Measurements from ENCODE around the gene WDR75. TPM values are rescaled to one million over a fixed set of nuclear protein-coding genes. Genes with fewer than 3 reads are reported as not detected.

Gene WDR75
- total RNA-seq, 1 experiment from 2014 or later = 52.5 TPM

GRCh38 chr2:189515264-189515663, 74.0 kb downstream of the WDR75 start:
- no peaks in the 10 kb centered on the region for H3K9me3 Mint-ChIP-seq (ENCODE audit: unreplicated experiment)
- no TSS peak for BruUV-seq (replicated peaks)
- CTCF ChIA-PET = no interaction called here
- H3K4me1 Mint-ChIP-seq (ENCODE audit: insufficient read depth, unreplicated experiment) = no peaks in the 10 kb centered on the region
- intact Hi-C loops (cut with micrococcal nuclease) = no loop called here
- H3K27me3 Mint-ChIP-seq (ENCODE audit: insufficient read depth, unreplicated experiment) = no peaks in the 10 kb centered on the region
- no peak overlapping the region for H3K4me3 Mint-ChIP-seq (ENCODE audit: unreplicated experiment)
- no peak for DNase-seq (ENCODE audit: unreplicated experiment)
- no peak for TF ChIP-seq CTCF (IDR thresholded peaks at IDR 0.05; ENCODE audit: unreplicated experiment)
- no peaks in the 10 kb centered on the region for H3K36me3 Mint-ChIP-seq (ENCODE audit: insufficient read depth, unreplicated experiment)
- POLR2A ChIA-PET = no interaction called here
- H3K27ac Mint-ChIP-seq (ENCODE audit: low read depth, unreplicated experiment) = no peak overlapping the region

- no TSS peak for BruUV-seq (replicated peaks)
- Mint-ChIP-seq H3K9me3 (ENCODE audit: unreplicated experiment) (no peaks in the 10 kb centered on the region), H3K4me3 (ENCODE audit: unreplicated experiment) (no peak overlapping the region), H3K4me1 (ENCODE audit: insufficient read depth, unreplicated experiment) (no peaks in the 10 kb centered on the region), H3K27me3 (ENCODE audit: insufficient read depth, unreplicated experiment) (no peaks in the 10 kb centered on the region), H3K36me3 (ENCODE audit: insufficient read depth, unreplicated experiment) (no peaks in the 10 kb centered on the region), H3K27ac (ENCODE audit: low read depth, unreplicated experiment) (no peak overlapping the region)
- no peak for TF ChIP-seq CTCF (IDR thresholded peaks at IDR 0.05; ENCODE audit: unreplicated experiment)
- ChIA-PET POLR2A (no interaction called here), CTCF (no interaction called here)
- intact Hi-C loops (cut with micrococcal nuclease) = no loop called here
- DNase-seq (ENCODE audit: unreplicated experiment) = no peak
These were observed 75.3 kb downstream of the WDR75 start for GRCh38 chr2:189516546-189516945.

GRCh38 chr2:189517847-189518535, 76.7 kb downstream of the WDR75 start:
- Mint-ChIP-seq H3K4me1 (ENCODE audit: insufficient read depth, unreplicated experiment) (no peaks in the 10 kb centered on the region), H3K27me3 (ENCODE audit: insufficient read depth, unreplicated experiment) (no peaks in the 10 kb centered on the region), H3K36me3 (ENCODE audit: insufficient read depth, unreplicated experiment) (no peaks in the 10 kb centered on the region), H3K4me3 (ENCODE audit: unreplicated experiment) (no peak overlapping the region), H3K9me3 (ENCODE audit: unreplicated experiment) (no peaks in the 10 kb centered on the region), H3K27ac (ENCODE audit: low read depth, unreplicated experiment) (no peak overlapping the region)
- POLR2A ChIA-PET = no interaction called here
- CTCF ChIA-PET = no interaction called here
- DNase-seq (ENCODE audit: unreplicated experiment) = no peak
- TF ChIP-seq CTCF (IDR thresholded peaks at IDR 0.05; ENCODE audit: unreplicated experiment) = no peak
- no TSS peak for BruUV-seq (replicated peaks)
- intact Hi-C loops (cut with micrococcal nuclease) = no loop called here

- intact Hi-C loops (cut with micrococcal nuclease) = no loop called here
- no peak overlapping the region for H3K27ac Mint-ChIP-seq (ENCODE audit: low read depth, unreplicated experiment)
- ChIA-PET CTCF (no interaction called here), POLR2A (interaction anchor here (1.0 kb wide), 1 partner anchor 25 kb away, joined by 4 read pairs; no protein-coding TSS in a partner anchor)
- BruUV-seq (replicated peaks) = no TSS peak
- no peak for DNase-seq (ENCODE audit: unreplicated experiment)
- TF ChIP-seq CTCF (IDR thresholded peaks at IDR 0.05; ENCODE audit: unreplicated experiment) = no peak
- H3K4me1 Mint-ChIP-seq (ENCODE audit: insufficient read depth, unreplicated experiment) = no peaks in the 10 kb centered on the region
- no peak overlapping the region for H3K4me3 Mint-ChIP-seq (ENCODE audit: unreplicated experiment)
- H3K9me3 Mint-ChIP-seq (ENCODE audit: unreplicated experiment) = no peaks in the 10 kb centered on the region
- no peaks in the 10 kb centered on the region for H3K27me3 Mint-ChIP-seq (ENCODE audit: insufficient read depth, unreplicated experiment)
- no peaks in the 10 kb centered on the region for H3K36me3 Mint-ChIP-seq (ENCODE audit: insufficient read depth, unreplicated experiment)
These were observed 78.5 kb downstream of the WDR75 start for GRCh38 chr2:189519631-189520387.

Data from MCF 10A (cell line).